Neuronal stem cell (in vitro differentiated cells): ENCODE results near the gene DNAJB11.
A peak's percentile ranks its signal among the peaks of the same experiment; 100 is the strongest.

ENCODE experiments used
- DNase-seq: peaks from one replicate; pipeline ENCODE4 v3.0.0-alpha.2; 2013; ENCODE audit warnings: low spot score
- H2AFZ ChIP-seq: one replicate; pipeline ENCODE4 v1.6.1; 2013; ENCODE audit warnings: mild to moderate bottlenecking, low read length, inconsistent platforms
- H2AK5ac ChIP-seq: 2 replicates; pipeline ENCODE4 v1.6.1; 2013; ENCODE audit warnings: low read depth, mild to moderate bottlenecking, inconsistent platforms, low read length, moderate library complexity, mixed read lengths
- H2BK120ac ChIP-seq: 2 replicates; pipeline ENCODE4 v1.6.1; 2013; ENCODE audit warnings: low read depth, mild to moderate bottlenecking, inconsistent platforms, low read length, moderate library complexity, mixed read lengths
- H2BK12ac ChIP-seq: one replicate; pipeline ENCODE4 v1.6.1; 2013; ENCODE audit warnings: low read length, inconsistent platforms
- H2BK15ac ChIP-seq: 2 replicates; pipeline ENCODE4 v1.6.1; 2013; ENCODE audit warnings: mild to moderate bottlenecking, low read length, inconsistent platforms, mixed read lengths
- H2BK5ac ChIP-seq: one replicate; pipeline ENCODE4 v1.6.1; 2013; ENCODE audit warnings: inconsistent platforms, mild to moderate bottlenecking, low read length, moderate library complexity
- H3K14ac ChIP-seq: one replicate; pipeline ENCODE4 v1.6.1; 2013; ENCODE audit warnings: low read length, inconsistent platforms
- H3K18ac ChIP-seq: 2 replicates; pipeline ENCODE4 v1.6.1; 2013; ENCODE audit warnings: low read length, inconsistent platforms
- H3K23ac ChIP-seq: 2 replicates; pipeline ENCODE4 v1.6.1; 2013; ENCODE audit warnings: low read depth, mild to moderate bottlenecking, mixed read lengths, low read length, inconsistent platforms; ENCODE audit not compliant: poor library complexity
- H3K27ac ChIP-seq: replicated peaks from 3 replicates; pipeline ENCODE4 v1.5.1; 2013; ENCODE audit warnings: low read length, inconsistent platforms
- H3K27me3 ChIP-seq, 3 experiments: 2 replicates each; pipeline ENCODE4 v1.6.1; 2013; ENCODE audit warnings: low read length in 3 of 3, mild to moderate bottlenecking in 2 of 3, inconsistent platforms in 1 of 3, low read depth in 1 of 3, mixed read lengths in 1 of 3, moderate library complexity in 1 of 3; ENCODE audit not compliant: control insufficient read depth in 3 of 3, insufficient read depth in 3 of 3
- H3K36me3 ChIP-seq, 2 donors: replicated peaks in 1 of 2; 2 replicates each; pipeline ENCODE4 v1.6.1; 2013; ENCODE audit warnings: low read length in 2 of 2; ENCODE audit not compliant: control insufficient read depth in 2 of 2, insufficient read depth in 2 of 2
- H3K4ac ChIP-seq: 2 replicates; pipeline ENCODE4 v1.6.1; 2013; ENCODE audit warnings: inconsistent platforms, mild to moderate bottlenecking, low read length, moderate library complexity
- H3K4me1 ChIP-seq, 2 donors: 1 replicate in 1 of 2; 2 replicates in 1 of 2; pipeline ENCODE4 v1.6.1; 2013; ENCODE audit warnings: low read length in 2 of 2, low read depth in 1 of 2; ENCODE audit not compliant: control insufficient read depth in 2 of 2, insufficient read depth in 1 of 2
- H3K4me2 ChIP-seq: one replicate; pipeline ENCODE4 v1.6.1; 2013; ENCODE audit warnings: mild to moderate bottlenecking, low read length, inconsistent platforms; ENCODE audit not compliant: insufficient read depth, poor library complexity, severe bottlenecking
- H3K4me3 ChIP-seq, 2 donors: 2 replicates each; pipeline ENCODE4 v1.5.1; 2013; ENCODE audit warnings: low read length in 2 of 2, mild to moderate bottlenecking in 2 of 2, inconsistent platforms in 1 of 2, moderate library complexity in 1 of 2
- H3K79me1 ChIP-seq: one replicate; pipeline ENCODE4 v1.6.1; 2013; ENCODE audit warnings: low read depth, mild to moderate bottlenecking, inconsistent platforms, low read length, moderate library complexity
- H3K9ac ChIP-seq: one replicate; pipeline ENCODE4 v1.6.1; 2013; ENCODE audit warnings: mild to moderate bottlenecking, low read depth, low read length, inconsistent platforms; ENCODE audit not compliant: poor library complexity
- H3K9me3 ChIP-seq, 2 donors: replicated peaks in 1 of 2; 2 replicates each; pipeline versions ENCODE3 to v1.6.1; 2013; ENCODE audit warnings: low read length in 2 of 2, mild to moderate bottlenecking in 2 of 2, inconsistent platforms in 1 of 2, low read depth in 1 of 2, mixed read lengths in 1 of 2, moderate library complexity in 1 of 2; ENCODE audit not compliant: control insufficient read depth in 2 of 2, insufficient read depth in 1 of 2
- H4K8ac ChIP-seq: one replicate; pipeline ENCODE4 v1.6.1; 2013; ENCODE audit warnings: low read depth, mild to moderate bottlenecking, inconsistent platforms, low read length, moderate library complexity
- H4K91ac ChIP-seq: one replicate; pipeline ENCODE4 v1.6.1; 2013; ENCODE audit warnings: low read length, low read depth, mild to moderate bottlenecking, inconsistent platforms; ENCODE audit not compliant: poor library complexity
- WGBS, 2 donors: extraction: QIAGEN DNeasy Blood & Tissue Kit; methylation state at CpG; one replicate each; pipeline ENCODE4 v1.1.7; 2013; ENCODE audit warnings: missing lambda C conversion rate in 2 of 2, mixed read lengths in 1 of 2; ENCODE audit not compliant: insufficient read length in 2 of 2, insufficient replicate concordance in 1 of 2; ENCODE audit errors: extremely low coverage in 2 of 2; 5-methylcytosine and 5-hydroxymethylcytosine counted together

The DNAJB11 gene

DNA sequence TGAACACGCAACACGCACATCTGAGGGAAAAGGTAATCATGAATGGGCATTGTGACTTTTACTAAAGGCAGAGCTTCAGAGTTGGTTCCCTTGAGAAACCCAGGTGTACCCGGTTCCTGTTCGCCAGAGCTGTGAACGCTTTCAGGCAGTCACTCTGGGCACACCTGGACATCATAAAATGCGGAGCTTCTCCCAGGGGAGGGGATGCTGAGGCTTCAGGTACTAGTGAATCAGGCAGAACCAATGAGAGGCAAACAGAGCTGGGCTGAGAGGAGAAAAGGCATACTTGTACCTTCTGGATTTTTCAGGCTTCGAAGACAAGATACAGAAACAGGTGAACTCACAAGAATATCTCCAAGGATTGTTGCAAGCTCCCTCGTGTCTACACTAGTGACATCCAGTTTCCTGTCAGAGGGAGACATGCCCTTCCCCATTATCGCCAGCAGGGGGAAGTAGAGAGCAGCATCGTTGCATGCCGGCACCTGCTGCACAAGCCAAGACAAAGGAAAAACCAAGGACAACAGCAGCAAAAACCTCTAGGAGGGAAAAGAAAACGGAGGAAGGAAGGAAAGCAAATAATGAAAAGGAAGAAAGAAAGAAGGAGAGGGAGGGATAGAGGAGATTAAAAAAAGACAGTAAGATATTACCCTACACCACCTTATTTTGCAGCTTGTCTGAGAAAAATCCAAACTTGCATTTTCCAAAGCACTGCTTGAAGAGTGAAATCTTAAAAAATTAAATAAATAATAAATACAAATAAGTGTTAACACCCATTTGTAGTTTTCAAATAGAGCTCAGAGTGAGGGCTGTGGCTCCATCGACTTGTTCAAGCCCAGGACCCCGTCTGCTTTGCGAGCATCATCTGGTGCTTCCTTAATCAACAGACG is 44.3 kb downstream of the DNAJB11 start:
- Histone ChIP-seq H3K4me3 (no peak overlapping the region), H2BK12ac (no peak overlapping the region), H4K91ac (peak overlapping the region; percentile 24), H3K9me3 (no peaks in the 10 kb centered on the region), H3K27me3 (peaks cover 0 to 36% (median 0%) of the 10 kb centered on the region in 3 experiments), H3K23ac (no peak overlapping the region), H3K79me1 (no peaks in the 10 kb centered on the region), H2BK15ac (peak overlapping the region; percentile 76), H3K36me3 (no peaks in the 10 kb centered on the region), H3K9ac (no peak overlapping the region), H3K18ac (peak overlapping the region; percentile 73), H3K4me1 (no peaks in the 10 kb centered on the region), H2BK120ac (no peak overlapping the region), H3K4me2 (no peak overlapping the region), H2BK5ac (no peak overlapping the region), H4K8ac (no peak overlapping the region), H3K14ac (no peak overlapping the region), H2AFZ (peak overlapping the region; percentile 69), H2AK5ac (no peak overlapping the region), H3K27ac (no peak overlapping the region), H3K4ac (no peak overlapping the region)
- WGBS, 2 donors: no CpG with 5 or more reads among the region's 16 CpGs
- peak; percentile 86 for DNase-seq

DNA sequence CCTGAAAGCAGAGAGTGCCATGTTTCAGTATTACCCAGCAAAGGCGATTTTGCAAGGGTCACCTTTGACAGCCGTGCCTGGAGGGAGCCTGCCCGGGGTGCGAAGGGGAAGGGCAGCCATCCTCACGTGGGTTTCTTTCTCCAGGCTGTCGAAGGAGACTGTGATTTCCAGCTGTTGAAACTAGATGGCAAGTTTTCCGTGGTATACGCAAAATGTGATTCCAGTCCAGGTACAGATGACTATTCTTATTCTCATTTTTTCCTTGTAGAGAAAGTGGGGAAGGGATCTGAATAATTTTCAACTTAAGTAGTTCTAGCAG is 45.7 kb downstream of the DNAJB11 start:
- H2BK12ac ChIP-seq: no peak overlapping the region
- H2BK5ac ChIP-seq: no peak overlapping the region
- no CpG with 5 or more reads among the region's 8 CpGs for WGBS, 2 donors
- H2AK5ac ChIP-seq: no peak overlapping the region
- H3K36me3 ChIP-seq: no peaks in the 10 kb centered on the region
- H4K8ac ChIP-seq: no peak overlapping the region
- no peak overlapping the region for H3K4me3 ChIP-seq
- H3K27me3 ChIP-seq: peaks cover 0 to 36% (median 0%) of the 10 kb centered on the region in 3 experiments
- no peak overlapping the region for H3K4me2 ChIP-seq
- no peak overlapping the region for H3K14ac ChIP-seq
- H4K91ac ChIP-seq: no peak overlapping the region
- no peaks in the 10 kb centered on the region for H3K4me1 ChIP-seq
- no peak overlapping the region for H3K9ac ChIP-seq
- H3K4ac ChIP-seq: no peak overlapping the region
- no peak for DNase-seq
- H3K9me3 ChIP-seq: no peaks in the 10 kb centered on the region
- no peak overlapping the region for H2BK15ac ChIP-seq
- no peak overlapping the region for H2AFZ ChIP-seq
- no peak overlapping the region for H3K18ac ChIP-seq
- H3K23ac ChIP-seq: no peak overlapping the region
- no peak overlapping the region for H3K27ac ChIP-seq
- H2BK120ac ChIP-seq: no peak overlapping the region
- H3K79me1 ChIP-seq: no peaks in the 10 kb centered on the region

DNA sequence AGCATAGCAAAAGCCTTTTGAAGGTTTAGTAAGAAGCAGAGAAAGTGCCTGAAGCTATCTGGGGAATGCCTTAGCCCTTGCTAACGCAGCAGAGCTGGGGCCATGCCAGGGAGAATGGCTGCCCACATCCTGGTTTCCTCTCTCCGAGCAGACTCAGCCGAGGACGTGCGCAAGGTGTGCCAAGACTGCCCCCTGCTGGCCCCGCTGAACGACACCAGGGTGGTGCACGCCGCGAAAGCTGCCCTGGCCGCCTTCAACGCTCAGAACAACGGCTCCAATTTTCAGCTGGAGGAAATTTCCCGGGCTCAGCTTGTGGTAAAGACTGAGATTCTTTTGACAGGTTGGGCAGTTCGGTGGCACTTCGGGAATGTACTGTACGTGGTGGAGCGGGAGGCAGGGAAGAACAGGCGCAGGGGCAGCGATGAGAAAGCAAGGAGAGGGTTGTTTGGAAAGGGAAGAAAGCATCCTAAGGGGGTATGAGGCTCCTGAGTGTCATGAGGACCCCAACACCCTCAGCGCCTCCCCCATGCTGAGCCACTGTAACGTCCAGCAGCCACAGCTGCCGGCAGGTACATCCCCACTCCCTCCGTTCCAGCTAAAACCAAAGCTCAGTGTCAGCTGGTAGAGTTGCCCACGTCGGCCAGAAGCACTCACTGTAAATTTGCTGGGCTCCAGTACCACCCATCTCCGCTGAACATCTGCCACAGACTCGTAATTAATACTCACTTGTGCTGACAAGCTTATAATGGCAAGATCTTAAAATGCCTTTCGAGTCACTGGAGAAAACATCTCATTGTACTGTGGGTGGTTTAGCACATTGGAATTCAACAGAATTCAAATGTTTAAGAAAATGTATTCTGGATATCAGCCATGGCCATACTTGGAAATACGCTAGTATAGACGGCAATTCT is 46.8 kb downstream of the DNAJB11 start:
- no peaks in the 10 kb centered on the region for H3K4me1 ChIP-seq
- H3K18ac ChIP-seq: no peak overlapping the region
- H3K4ac ChIP-seq: no peak overlapping the region
- no peak overlapping the region for H2BK5ac ChIP-seq
- peak; percentile 26 for DNase-seq
- H2AK5ac ChIP-seq: no peak overlapping the region
- H3K23ac ChIP-seq: no peak overlapping the region
- H3K9ac ChIP-seq: no peak overlapping the region
- no peak overlapping the region for H3K4me2 ChIP-seq
- no peaks in the 10 kb centered on the region for H3K79me1 ChIP-seq
- peak overlapping the region; percentile 72 for H2AFZ ChIP-seq
- peak overlapping the region; percentile 19 for H4K8ac ChIP-seq
- H2BK12ac ChIP-seq: no peak overlapping the region
- H3K9me3 ChIP-seq: no peaks in the 10 kb centered on the region
- peaks cover 0 to 35% (median 0%) of the 10 kb centered on the region in 3 experiments for H3K27me3 ChIP-seq
- H3K27ac ChIP-seq: no peak overlapping the region
- no peak overlapping the region for H3K4me3 ChIP-seq
- H3K36me3 ChIP-seq: no peaks in the 10 kb centered on the region
- H2BK120ac ChIP-seq: no peak overlapping the region
- no peak overlapping the region for H2BK15ac ChIP-seq
- H4K91ac ChIP-seq: no peak overlapping the region
- H3K14ac ChIP-seq: no peak overlapping the region
- no CpG with 5 or more reads among the region's 31 CpGs for WGBS, 2 donors
